ENCODE results near the gene MTERF2.
"Not testable (repeated sequence)": the region's sequence is repeated elsewhere in the genome, so short reads cannot be mapped to it uniquely, and the experiment has no call there.

Gene MTERF2

GRCh38 chr12:106986625-106987389, at the start of gene MTERF2:
Gene MTERF2 (minus strand): TSS chr12:106987146. CDS start chr12:106978714, 8,432 bp downstream.
- FAIRE-seq, result no peak

- no peak for FAIRE-seq
Measured at GRCh38 chr12:107035733-107036132, 48.8 kb upstream of the MTERF2 start.

- no peak for FAIRE-seq
Measured at GRCh38 chr12:107033758-107034739, 47.1 kb upstream of the MTERF2 start.

- no peak for FAIRE-seq
Measured at GRCh38 chr12:107032266-107032665, 45.3 kb upstream of the MTERF2 start.

- FAIRE-seq, result no peak
Measured at GRCh38 chr12:107031061-107031460, 44.1 kb upstream of the MTERF2 start.

- FAIRE-seq, result no peak
Measured at GRCh38 chr12:107029081-107029480, 42.1 kb upstream of the MTERF2 start.

GRCh38 chr12:107027636-107028053, 40.7 kb upstream of the MTERF2 start:
- FAIRE-seq, result peak; percentile 91

- FAIRE-seq, result peak; percentile 55
Measured at GRCh38 chr12:107026806-107027635, 40.1 kb upstream of the MTERF2 start.

GRCh38 chr12:107026356-107026755, 39.4 kb upstream of the MTERF2 start:
- not testable (repeated sequence) for FAIRE-seq

- FAIRE-seq, result no peak
Measured at GRCh38 chr12:107025671-107026070, 38.7 kb upstream of the MTERF2 start.

- FAIRE-seq, result no peak
Measured at GRCh38 chr12:107019546-107019945, 32.6 kb upstream of the MTERF2 start.

- FAIRE-seq, result no peak
Measured at GRCh38 chr12:107017042-107017441, 30.1 kb upstream of the MTERF2 start.

GRCh38 chr12:107014055-107014454, 27.1 kb upstream of the MTERF2 start:
- no peak for FAIRE-seq

- no peak for FAIRE-seq
Measured at GRCh38 chr12:107012736-107013425, 25.9 kb upstream of the MTERF2 start.

GRCh38 chr12:107011519-107011918, 24.6 kb upstream of the MTERF2 start:
- FAIRE-seq, result no peak

- FAIRE-seq, result no peak
Measured at GRCh38 chr12:107007411-107007810, 20.5 kb upstream of the MTERF2 start.

- not testable (repeated sequence) for FAIRE-seq
Measured at GRCh38 chr12:107002665-107003064, 15.7 kb upstream of the MTERF2 start.

- no peak for FAIRE-seq
Measured at GRCh38 chr12:106999446-106999845, 12.5 kb upstream of the MTERF2 start.

- no peak for FAIRE-seq
Measured at GRCh38 chr12:106997916-106998315, 11.0 kb upstream of the MTERF2 start.

- not testable (repeated sequence) for FAIRE-seq
Measured at GRCh38 chr12:106996102-106996501, 9.2 kb upstream of the MTERF2 start.

- FAIRE-seq, result no peak
Measured at GRCh38 chr12:106994579-106995220, 7.8 kb upstream of the MTERF2 start.

All from endometrium (tissue), 2 donors.